Neutrophil (primary cell): ENCODE measurements around the gene UVRAG.
A peak's percentile ranks its signal among the peaks of the same experiment; 100 is the strongest.

Experiments used
- H3K27ac ChIP-seq: fragments of 200-600 bp; sonication (generic); 2 replicates; pipeline ENCODE4 v1.5.1; 2016; ENCODE audit warnings: mild to moderate bottlenecking, moderate library complexity
- H3K27me3 ChIP-seq: fragments of 200-600 bp; sonication (generic); 2 replicates; pipeline ENCODE4 v1.6.0; 2016; ENCODE audit warnings: mild to moderate bottlenecking
- H3K36me3 ChIP-seq: fragments of 200-600 bp; sonication (generic); 2 replicates; pipeline ENCODE4 v1.5.1; 2017
- H3K4me1 ChIP-seq, 2 experiments: fragments of 200-600 bp in 1 of 2; sonication (generic) in 1 of 2; 1 replicate in 1 of 2; 2 replicates in 1 of 2; pipeline versions ENCODE4 v1.5.1 to v1.6.1; 2013 to 2016; ENCODE audit warnings: low read depth in 1 of 2, low read length in 1 of 2, mild to moderate bottlenecking in 1 of 2, moderate library complexity in 1 of 2; ENCODE audit not compliant: control insufficient read depth in 1 of 2, insufficient read depth in 1 of 2
- H3K4me3 ChIP-seq, 2 experiments: fragments of 200-600 bp in 1 of 2; sonication (generic) in 1 of 2; 1 replicate in 1 of 2; 2 replicates in 1 of 2; pipeline ENCODE4 v1.5.1; 2013 to 2016; ENCODE audit warnings: low read depth in 1 of 2, low read length in 1 of 2, mild to moderate bottlenecking in 1 of 2, moderate library complexity in 1 of 2
- H3K9me3 ChIP-seq: fragments of 200-600 bp; sonication (generic); 2 replicates; pipeline ENCODE4 v1.5.1; 2016
- CTCF ChIP-seq: fragments of 200-600 bp; sonication (generic); IDR thresholded peaks from 2 replicates; pipeline ENCODE4 v1.5.1; 2016; ENCODE audit warnings: antibody characterized with exemption

Gene UVRAG

GRCh38 chr11:75814677-75815344 lies at the start of gene UVRAG:
UVRAG (plus strand) TSS chr11:75815210; CDS start chr11:75815408, 198 bp downstream.
- peak; percentile 46 for TF ChIP-seq CTCF
- Histone ChIP-seq H3K36me3 (no peaks in the 10 kb centered on the region), H3K9me3 (no peaks in the 10 kb centered on the region), H3K27ac (peak within 1 kb of the TSS; percentile 92), H3K27me3 (no peaks in the 10 kb centered on the region), H3K4me3 (peak within 1 kb of the TSS; percentile 96), H3K4me1 (peaks cover 47 to 48% of the 10 kb centered on the region in 2 experiments)

GRCh38 chr11:75766443-75767227 lies 48.4 kb upstream of the UVRAG start:
- Histone ChIP-seq H3K9me3 (no peaks in the 10 kb centered on the region), H3K27ac (no peak overlapping the region), H3K36me3 (no peaks in the 10 kb centered on the region), H3K27me3 (no peaks in the 10 kb centered on the region), H3K4me1 (peaks cover 55 to 59% of the 10 kb centered on the region in 2 experiments), H3K4me3 (no peak overlapping the region)
- no peak for TF ChIP-seq CTCF

- no peaks in the 10 kb centered on the region for H3K9me3 ChIP-seq
- no peak for TF ChIP-seq CTCF
- H3K27me3 ChIP-seq: no peaks in the 10 kb centered on the region
- peaks cover 55 to 59% of the 10 kb centered on the region in 2 experiments for H3K4me1 ChIP-seq
- H3K36me3 ChIP-seq: no peaks in the 10 kb centered on the region
- no peak overlapping the region for H3K27ac ChIP-seq
- no peak overlapping the region for H3K4me3 ChIP-seq
Measured at GRCh38 chr11:75767228-75767572, 47.8 kb upstream of the UVRAG start.

GRCh38 chr11:75767793-75768111 lies 47.3 kb upstream of the UVRAG start:
- H3K27ac ChIP-seq: peak overlapping the region; percentile 99
- H3K27me3 ChIP-seq: no peaks in the 10 kb centered on the region

More at GRCh38 chr11:75767793-75768111, 47.3 kb upstream of the UVRAG start:
- Histone ChIP-seq H3K9me3 (no peaks in the 10 kb centered on the region), H3K4me3 (peak overlapping the region; percentile 77 to 95), H3K4me1 (peaks cover 55 to 59% of the 10 kb centered on the region in 2 experiments), H3K36me3 (no peaks in the 10 kb centered on the region)
- no peak for TF ChIP-seq CTCF
